H9 (cell line): ENCODE results near the gene RET. TPM values are rescaled to one million over a fixed set of nuclear protein-coding genes. Genes with fewer than 3 reads are reported as not detected.

ENCODE experiments used
- DNase-seq: peaks from one replicate; pipeline ENCODE4 v3.0.0-alpha.2; 2017
- H2AFZ ChIP-seq: one replicate; pipeline ENCODE4 v1.6.1; 2013; ENCODE audit warnings: mild to moderate bottlenecking, low read length, control low read depth, moderate library complexity
- H2AK5ac ChIP-seq: 2 replicates; pipeline ENCODE4 v1.6.1; 2013; ENCODE audit warnings: low read length, control low read depth, mixed read lengths; ENCODE audit not compliant: insufficient read length
- H2BK120ac ChIP-seq: one replicate; pipeline ENCODE4 v1.6.1; 2013; ENCODE audit warnings: low read depth, mild to moderate bottlenecking, low read length, control low read depth, inconsistent platforms; ENCODE audit not compliant: poor library complexity, severe bottlenecking
- H2BK12ac ChIP-seq: 2 replicates; pipeline ENCODE4 v1.6.1; 2013; ENCODE audit warnings: low read length, control low read depth, mixed read lengths, low read depth; ENCODE audit not compliant: insufficient read length
- H2BK15ac ChIP-seq: 2 replicates; pipeline ENCODE4 v1.6.1; 2013; ENCODE audit warnings: low read depth, low read length, control low read depth
- H2BK20ac ChIP-seq: one replicate; pipeline ENCODE4 v1.6.1; 2013; ENCODE audit warnings: low read depth, mild to moderate bottlenecking, low read length, control low read depth, inconsistent platforms; ENCODE audit not compliant: poor library complexity, severe bottlenecking
- H2BK5ac ChIP-seq: 2 replicates; pipeline ENCODE4 v1.6.1; 2013; ENCODE audit warnings: low read length, control low read depth, mixed read lengths; ENCODE audit not compliant: insufficient read length
- H3K14ac ChIP-seq: 2 replicates; pipeline ENCODE4 v1.6.1; 2013; ENCODE audit warnings: low read length, control low read depth; ENCODE audit not compliant: insufficient read depth
- H3K18ac ChIP-seq: 2 replicates; pipeline ENCODE4 v1.6.1; 2013; ENCODE audit warnings: low read depth, mild to moderate bottlenecking, mixed read lengths, low read length, control low read depth; ENCODE audit not compliant: insufficient read length
- H3K23ac ChIP-seq: 2 replicates; pipeline ENCODE4 v1.6.1; 2013; ENCODE audit warnings: low read length, control low read depth, mixed read lengths, low read depth; ENCODE audit not compliant: insufficient read length
- H3K23me2 ChIP-seq: 2 replicates; pipeline ENCODE4 v1.6.1; 2013; ENCODE audit warnings: low read depth, mild to moderate bottlenecking, mixed read lengths, low read length, control low read depth; ENCODE audit not compliant: insufficient read length, poor library complexity, severe bottlenecking
- H3K27ac ChIP-seq: 2 replicates; pipeline ENCODE4 v1.5.1; 2013; ENCODE audit warnings: low read length, control low read depth, mixed read lengths, low read depth; ENCODE audit not compliant: insufficient read length
- H3K27me3 ChIP-seq: 2 replicates; pipeline ENCODE4 v1.6.1; 2013; ENCODE audit warnings: low read length, control low read depth, inconsistent platforms; ENCODE audit not compliant: insufficient read depth
- H3K4ac ChIP-seq: 2 replicates; pipeline ENCODE4 v1.6.1; 2013; ENCODE audit warnings: low read depth, mild to moderate bottlenecking, control low read depth, inconsistent platforms, low read length, moderate library complexity
- H3K4me1 ChIP-seq: 2 replicates; pipeline ENCODE4 v1.6.1; 2013; ENCODE audit warnings: low read length, control low read depth, inconsistent platforms; ENCODE audit not compliant: insufficient read depth
- H3K4me2 ChIP-seq: 2 replicates; pipeline ENCODE4 v1.6.1; 2013; ENCODE audit warnings: low read length, control low read depth, mixed read lengths; ENCODE audit not compliant: insufficient read length, insufficient read depth
- H3K56ac ChIP-seq: 2 replicates; pipeline ENCODE4 v1.6.1; 2013; ENCODE audit warnings: low read depth, mild to moderate bottlenecking, mixed read lengths, low read length, control low read depth; ENCODE audit not compliant: insufficient read length
- H3K79me1 ChIP-seq: 2 replicates; pipeline ENCODE4 v1.6.1; 2013; ENCODE audit warnings: low read depth, mild to moderate bottlenecking, moderate library complexity, low read length, control low read depth, inconsistent platforms; ENCODE audit not compliant: insufficient read depth, poor library complexity, severe bottlenecking
- H3K79me2 ChIP-seq: 2 replicates; pipeline ENCODE4 v1.6.1; 2013; ENCODE audit warnings: low read length, control low read depth, inconsistent platforms; ENCODE audit not compliant: insufficient read depth
- H3K9ac ChIP-seq: 2 replicates; pipeline ENCODE4 v1.6.1; 2013; ENCODE audit warnings: low read length, control low read depth, mixed read lengths; ENCODE audit not compliant: insufficient read length; ENCODE audit errors: extremely low read depth
- H3K9me3 ChIP-seq: one replicate; pipeline ENCODE4 v1.6.1; 2013; ENCODE audit warnings: low read depth, low read length, inconsistent platforms; ENCODE audit not compliant: control insufficient read depth
- H3T11ph ChIP-seq: one replicate; pipeline ENCODE4 v1.6.1; 2013; ENCODE audit warnings: mild to moderate bottlenecking, low read length, control low read depth, inconsistent platforms
- H4K20me1 ChIP-seq: one replicate; pipeline ENCODE4 v1.6.1; 2013; ENCODE audit not compliant: control insufficient read depth, insufficient read length, insufficient read depth
- H4K5ac ChIP-seq: 2 replicates; pipeline ENCODE4 v1.6.1; 2013; ENCODE audit warnings: low read depth, mild to moderate bottlenecking, mixed read lengths, low read length, control low read depth; ENCODE audit not compliant: insufficient read length
- H4K8ac ChIP-seq: replicated peaks from 2 replicates; pipeline ENCODE4 v1.6.1; 2013; ENCODE audit warnings: low read length, control low read depth, mixed read lengths, low read depth; ENCODE audit not compliant: insufficient read length
- H4K91ac ChIP-seq: 2 replicates; pipeline ENCODE4 v1.6.1; 2013; ENCODE audit warnings: low read depth, mild to moderate bottlenecking, moderate library complexity, mixed read lengths, low read length, control low read depth; ENCODE audit not compliant: insufficient read length
- H3K27ac Mint-ChIP-seq, 3 experiments: 2 replicates in 2 of 3; 3 replicates in 1 of 3; pipeline ENCODE4 v1.8.0; 2020 to 2021; ENCODE audit warnings: mixed read lengths in 3 of 3, mild to moderate bottlenecking in 1 of 3, moderate library complexity in 1 of 3
- H3K27me3 Mint-ChIP-seq: 2 replicates; pipeline ENCODE4 v1.8.0; 2021; ENCODE audit warnings: low read depth, mild to moderate bottlenecking, moderate library complexity, mixed read lengths
- H3K36me3 Mint-ChIP-seq, 3 experiments: 2 replicates in 2 of 3; 3 replicates in 1 of 3; pipeline ENCODE4 v1.8.0; 2020 to 2021; ENCODE audit warnings: low read depth in 3 of 3, mixed read lengths in 3 of 3; ENCODE audit not compliant: insufficient read depth in 1 of 3
- H3K4me1 Mint-ChIP-seq, 2 experiments: 2 replicates each; pipeline ENCODE4 v1.8.0; 2020; ENCODE audit warnings: mixed read lengths in 2 of 2
- H3K4me3 Mint-ChIP-seq, 2 experiments: 2 replicates in 1 of 2; 3 replicates in 1 of 2; pipeline ENCODE4 v1.8.0; 2020 to 2021; ENCODE audit warnings: mild to moderate bottlenecking in 2 of 2, mixed read lengths in 2 of 2, moderate library complexity in 1 of 2
- H3K9me3 Mint-ChIP-seq, 2 experiments: 2 replicates in 1 of 2; 3 replicates in 1 of 2; pipeline ENCODE4 v1.8.0; 2020; ENCODE audit warnings: mild to moderate bottlenecking in 2 of 2, mixed read lengths in 2 of 2, moderate library complexity in 1 of 2
- WGBS: extraction: QIAGEN DNeasy Blood & Tissue Kit; methylation state at CpG from one replicate; pipeline ENCODE4 v1.1.7; 2013; ENCODE audit warnings: missing lambda C conversion rate, low lambda C conversion rate, mixed read lengths; ENCODE audit not compliant: insufficient read length; ENCODE audit errors: extremely low coverage; 5-methylcytosine and 5-hydroxymethylcytosine counted together
- total RNA-seq: library from RNA; stranded (reverse); gene quantifications from 2 replicates; pipeline ENCODE4 v1.2.1, GENCODE V29; 2021
- TF ChIP-seq, protein P1 (sequence below): fragments of 200-600 bp; sonication (generic); conservative IDR thresholded peaks from 3 replicates; pipeline ENCODE4 v1.8.0; 2021; ENCODE audit warnings: antibody characterized with exemption, mild to moderate bottlenecking

RET gene
- total RNA-seq, 1 experiment from 2014 or later = 12.2 TPM

GRCh38 chr10:43100366-43100765, 23.5 kb downstream of the RET start:
- no peak overlapping the region for H3K27ac Mint-ChIP-seq
- no peak overlapping the region for H2BK12ac ChIP-seq
- no peak overlapping the region for H3K27ac ChIP-seq
- 0 out of 5 replicates have a peak, but pooled peaks cover 0 to 2% of the 10 kb centered on the region in 2 experiments for H3K9me3 Mint-ChIP-seq
- H4K8ac ChIP-seq = no peak overlapping the region
- no peaks in the 10 kb centered on the region for H3K79me2 ChIP-seq
- H3T11ph ChIP-seq = no peak overlapping the region
- no peak overlapping the region for H3K4me2 ChIP-seq
- H3K18ac ChIP-seq = no peak overlapping the region
- no peaks in the 10 kb centered on the region for H3K9me3 ChIP-seq
- no peak overlapping the region for H2BK15ac ChIP-seq
- H2AK5ac ChIP-seq = no peak overlapping the region
- H4K20me1 ChIP-seq = no peaks in the 10 kb centered on the region
- peaks cover 3 to 4% of the 10 kb centered on the region in 2 experiments; a peak in 3 of 4 replicates for H3K4me1 Mint-ChIP-seq
- no peak overlapping the region for H3K4me3 Mint-ChIP-seq
- no CpG with 5 or more reads among the region's 17 CpGs for WGBS
- H3K56ac ChIP-seq = no peak overlapping the region
- no peak for DNase-seq
- no peak overlapping the region for H4K5ac ChIP-seq
- TF ChIP-seq, protein P1, sequence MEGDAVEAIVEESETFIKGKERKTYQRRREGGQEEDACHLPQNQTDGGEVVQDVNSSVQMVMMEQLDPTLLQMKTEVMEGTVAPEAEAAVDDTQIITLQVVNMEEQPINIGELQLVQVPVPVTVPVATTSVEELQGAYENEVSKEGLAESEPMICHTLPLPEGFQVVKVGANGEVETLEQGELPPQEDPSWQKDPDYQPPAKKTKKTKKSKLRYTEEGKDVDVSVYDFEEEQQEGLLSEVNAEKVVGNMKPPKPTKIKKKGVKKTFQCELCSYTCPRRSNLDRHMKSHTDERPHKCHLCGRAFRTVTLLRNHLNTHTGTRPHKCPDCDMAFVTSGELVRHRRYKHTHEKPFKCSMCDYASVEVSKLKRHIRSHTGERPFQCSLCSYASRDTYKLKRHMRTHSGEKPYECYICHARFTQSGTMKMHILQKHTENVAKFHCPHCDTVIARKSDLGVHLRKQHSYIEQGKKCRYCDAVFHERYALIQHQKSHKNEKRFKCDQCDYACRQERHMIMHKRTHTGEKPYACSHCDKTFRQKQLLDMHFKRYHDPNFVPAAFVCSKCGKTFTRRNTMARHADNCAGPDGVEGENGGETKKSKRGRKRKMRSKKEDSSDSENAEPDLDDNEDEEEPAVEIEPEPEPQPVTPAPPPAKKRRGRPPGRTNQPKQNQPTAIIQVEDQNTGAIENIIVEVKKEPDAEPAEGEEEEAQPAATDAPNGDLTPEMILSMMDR = no peak
- no peaks in the 10 kb centered on the region; the same call in 1 of the 2 replicates for H3K27me3 ChIP-seq
- H3K14ac ChIP-seq = no peak overlapping the region
- peaks cover 6% of the 10 kb centered on the region for H3K23me2 ChIP-seq
- H3K23ac ChIP-seq = no peak overlapping the region
- no peaks in the 10 kb centered on the region for H3K79me1 ChIP-seq
- no peak overlapping the region for H2BK120ac ChIP-seq
- H3K9ac ChIP-seq = no peak overlapping the region
- no peak overlapping the region for H2AFZ ChIP-seq
- no peak overlapping the region for H3K4ac ChIP-seq
- H3K4me1 ChIP-seq = no peaks in the 10 kb centered on the region
- peaks cover 31% of the 10 kb centered on the region for H3K27me3 Mint-ChIP-seq
- peaks cover 0 to 4% (median 2%) of the 10 kb centered on the region in 3 experiments; a peak in 3 of 7 replicates for H3K36me3 Mint-ChIP-seq
- H2BK20ac ChIP-seq = no peak overlapping the region
- H4K91ac ChIP-seq = no peak overlapping the region
- no peak overlapping the region for H2BK5ac ChIP-seq
